ENCODE data around the gene ATP2B3.

- TF ChIP-seq CTCF (IDR thresholded peaks at IDR 0.05) (no peak), POLR2A (IDR thresholded peaks at IDR 0.05) (no peak)
These were observed 61.4 kb downstream of the ATP2B3 start for GRCh38 chrX:153578889-153579288.
